GM19463 (cell line): Measurements from ENCODE around the gene COL27A1.

ENCODE experiments used
- ATAC-seq: cut with Tn5 transposase; IDR thresholded peaks from one replicate; pipeline ENCODE4 v1.9.1; 2021; ENCODE audit warnings: mild to moderate bottlenecking, moderate library complexity; ENCODE audit not compliant: unreplicated experiment

The COL27A1 gene

GRCh38 chr9:114348261-114348905 is 193.0 kb downstream of the COL27A1 start:
- ATAC-seq: no peak

- ATAC-seq: peak; percentile 94
Measured at GRCh38 chr9:114348906-114349482, 193.7 kb downstream of the COL27A1 start.

- ATAC-seq: no peak
Measured at GRCh38 chr9:114349713-114350480, 194.6 kb downstream of the COL27A1 start.

- ATAC-seq: no peak
Measured at GRCh38 chr9:114350636-114351401, 195.5 kb downstream of the COL27A1 start.

GRCh38 chr9:114351932-114352331 is 196.6 kb downstream of the COL27A1 start:
- no peak for ATAC-seq

- no peak for ATAC-seq
Measured at GRCh38 chr9:114355821-114356220, 200.5 kb downstream of the COL27A1 start.

GRCh38 chr9:114356792-114357191 is 201.5 kb downstream of the COL27A1 start:
- ATAC-seq: no peak

GRCh38 chr9:114357360-114357759 is 202.0 kb downstream of the COL27A1 start:
- ATAC-seq: no peak

- ATAC-seq: no peak
Measured at GRCh38 chr9:114357911-114358328, 202.6 kb downstream of the COL27A1 start.

GRCh38 chr9:114359801-114360200 is 204.5 kb downstream of the COL27A1 start:
- ATAC-seq: no peak

- ATAC-seq: no peak
Measured at GRCh38 chr9:114361542-114361941, 206.2 kb downstream of the COL27A1 start.
